NCI-H128 (cell line): Measurements from ENCODE around the gene TMEM156.

Source experiments
- DNase-seq: peaks from one replicate; lab custom pipeline; 2025; ENCODE audit not compliant: unreplicated experiment; lab: John Stamatoyannopoulos, UW

The TMEM156 gene

DNA sequence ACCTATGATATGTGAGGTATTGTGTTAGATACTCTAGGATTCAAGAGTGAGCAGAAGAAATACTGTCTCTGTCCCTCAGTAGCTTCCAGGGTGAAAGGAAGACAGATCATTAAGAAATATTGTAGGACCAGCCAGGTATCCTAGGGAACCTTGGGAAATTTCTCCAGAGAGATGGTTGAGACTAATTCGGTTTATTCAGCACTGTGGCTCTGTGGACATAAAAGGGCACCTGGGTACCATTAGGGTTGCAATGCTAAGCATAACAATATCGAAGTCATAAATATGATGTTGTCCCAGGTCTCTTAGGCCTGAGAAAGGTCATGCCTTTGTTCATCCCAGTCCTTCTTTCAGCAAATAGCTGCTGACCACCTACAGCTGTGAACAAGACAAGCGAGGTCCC, 103.6 kb downstream of the TMEM156 start:
- no peak for DNase-seq

DNA sequence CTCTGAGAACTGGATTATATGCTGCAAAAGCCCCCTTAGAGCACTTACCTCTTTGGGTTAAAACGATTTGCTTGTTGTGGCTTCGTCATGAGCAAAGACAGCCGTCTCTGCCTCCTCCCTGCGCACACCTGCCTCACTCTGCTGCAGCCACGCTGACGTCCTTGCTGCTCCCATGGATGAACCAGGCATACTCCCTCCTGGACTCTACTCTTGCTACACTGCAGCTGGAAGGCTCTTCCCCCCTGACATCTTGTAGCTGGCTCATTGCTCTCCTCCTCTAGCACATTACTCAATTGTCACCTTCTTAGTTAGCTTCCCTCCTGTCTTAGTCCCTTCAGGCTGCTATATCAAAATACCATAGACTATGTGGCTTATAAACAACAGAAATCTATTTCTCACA, 105.3 kb downstream of the TMEM156 start:
- no peak for DNase-seq

DNA sequence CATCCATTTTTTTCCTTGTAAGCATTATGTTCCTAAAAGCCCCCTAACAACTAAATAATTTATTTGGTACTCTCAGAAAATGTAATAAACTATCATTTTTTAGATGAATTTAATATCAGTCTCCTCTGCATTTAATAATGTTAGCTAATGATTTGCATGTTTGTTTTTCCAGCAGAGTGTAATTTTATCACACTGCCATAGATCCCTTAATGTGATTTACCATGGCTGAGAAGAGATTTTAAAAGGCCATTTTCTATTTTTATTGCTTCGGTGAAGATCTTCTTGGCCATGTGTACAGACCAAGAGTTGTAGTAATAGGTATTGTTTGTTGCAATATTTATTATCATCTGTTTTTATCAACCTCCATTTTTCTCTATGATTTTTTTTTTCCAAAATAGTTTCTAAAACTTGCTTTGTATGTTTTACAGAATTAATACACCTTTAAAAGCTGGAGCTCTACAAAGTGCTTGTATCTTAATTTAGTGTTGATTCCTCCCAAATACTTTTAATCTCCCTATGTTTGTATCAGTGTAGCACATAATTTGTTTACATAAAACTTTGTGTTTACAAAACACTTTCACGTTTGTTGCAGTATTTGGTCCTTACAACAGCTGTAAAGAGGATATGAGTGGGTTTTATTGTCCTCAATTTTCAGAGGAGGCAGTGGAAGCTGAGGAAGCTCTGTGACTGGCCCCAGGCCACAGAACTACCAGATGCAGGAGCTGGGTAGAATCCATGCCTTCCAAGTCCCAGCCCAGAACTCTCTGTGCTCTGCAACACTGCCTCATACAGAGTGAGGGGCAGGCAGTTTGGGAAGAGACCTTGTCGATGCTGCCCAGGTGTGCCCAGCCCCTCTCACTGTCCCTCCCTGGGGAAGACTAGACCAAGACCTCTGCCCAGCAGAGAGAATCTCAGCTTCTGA, 106.5 kb downstream of the TMEM156 start:
- no peak for DNase-seq

DNA sequence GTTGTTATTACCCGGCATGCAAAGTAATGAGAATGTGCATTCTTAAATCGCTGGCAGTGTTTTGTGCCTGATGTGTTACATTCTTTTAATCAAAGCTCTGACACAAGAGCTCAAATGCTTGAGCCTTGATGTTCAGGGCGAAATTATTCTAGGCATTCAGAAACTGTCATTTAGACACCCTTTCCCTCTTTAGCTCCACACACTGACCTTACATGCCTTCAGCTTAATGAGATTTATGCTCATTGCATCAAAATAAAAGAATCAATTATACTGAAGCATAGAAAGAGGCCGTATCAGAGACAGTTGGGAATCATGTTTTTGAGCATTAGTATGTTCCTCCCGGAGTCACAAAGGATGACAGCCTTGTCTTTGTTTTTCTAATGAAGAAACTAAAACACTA, 107.9 kb downstream of the TMEM156 start:
- DNase-seq: no peak

DNA sequence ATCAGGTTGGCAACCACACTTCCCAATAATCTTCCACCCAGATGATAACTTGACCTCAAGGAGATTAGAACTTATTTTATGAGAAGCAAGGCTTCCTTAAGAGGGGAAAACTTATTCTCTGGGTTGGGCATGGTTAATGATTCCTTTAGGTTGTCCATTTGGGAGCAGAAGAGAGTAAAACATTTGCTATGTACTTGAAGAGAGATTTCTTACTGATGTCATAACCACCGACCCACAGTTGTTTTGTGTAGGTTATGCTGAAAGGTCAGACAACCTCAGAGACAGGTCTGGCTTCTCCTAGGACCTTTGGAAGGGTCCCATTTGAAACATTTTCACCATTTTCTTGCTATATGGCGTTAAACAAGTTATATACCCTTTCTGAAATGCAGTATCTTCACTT, 108.5 kb downstream of the TMEM156 start:
- no peak for DNase-seq

DNA sequence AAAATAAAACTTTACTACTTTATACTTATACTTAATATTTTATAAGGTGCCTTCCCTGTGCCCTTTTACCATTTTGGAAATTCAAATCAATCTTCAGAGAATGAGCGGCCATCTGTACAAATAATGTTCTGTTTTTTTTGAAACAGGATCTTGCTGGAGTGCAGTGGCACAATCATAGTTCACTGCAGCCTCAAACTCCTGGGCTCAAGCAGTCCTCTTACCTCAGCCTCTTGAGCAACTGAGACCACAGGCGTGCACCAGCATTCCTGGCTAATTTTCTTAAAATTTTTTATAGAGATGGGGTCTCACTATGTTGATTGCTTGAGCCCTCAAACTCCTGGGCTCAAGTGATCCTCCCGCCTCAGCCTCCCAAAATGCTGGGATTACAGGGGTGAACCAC, 111.1 kb downstream of the TMEM156 start:
- no peak for DNase-seq

DNA sequence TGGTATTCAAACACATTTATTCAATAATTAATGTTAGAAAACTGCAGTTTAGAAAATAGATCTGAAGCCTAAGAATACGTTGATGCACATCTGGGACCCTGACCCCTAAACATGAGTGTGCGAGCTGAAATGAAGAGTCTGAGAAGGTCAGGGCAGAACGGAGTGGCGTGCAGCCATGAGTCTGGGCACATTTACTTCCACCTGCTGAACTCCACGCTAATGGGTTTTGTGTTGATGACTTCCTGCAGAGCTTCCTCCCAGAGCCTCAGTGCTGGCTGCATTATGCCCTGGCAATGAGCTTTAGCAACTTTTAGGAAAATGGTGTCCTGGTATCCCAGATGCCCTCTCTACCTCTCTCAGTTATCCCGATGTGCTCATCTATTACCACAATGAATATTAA, 111.5 kb downstream of the TMEM156 start:
- DNase-seq: no peak

DNA sequence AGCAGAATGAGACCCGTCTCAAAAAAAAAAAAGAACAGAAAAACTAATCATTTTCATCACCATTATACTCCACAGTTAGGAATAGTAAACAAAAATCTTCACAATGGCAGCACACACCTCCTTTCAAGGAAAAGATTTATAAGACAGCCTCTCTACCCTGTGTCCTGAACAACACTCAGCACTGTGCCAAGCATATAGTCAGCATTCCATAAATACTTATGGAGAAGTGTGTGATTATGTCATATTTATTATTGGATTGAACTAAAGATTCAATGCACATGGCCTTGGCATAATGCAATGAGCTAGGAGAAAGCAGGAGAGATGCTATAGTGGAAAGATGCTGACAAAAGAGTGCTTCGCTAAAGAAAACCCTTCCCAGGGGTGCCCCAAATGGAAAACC, 112.0 kb downstream of the TMEM156 start:
- no peak for DNase-seq

DNA sequence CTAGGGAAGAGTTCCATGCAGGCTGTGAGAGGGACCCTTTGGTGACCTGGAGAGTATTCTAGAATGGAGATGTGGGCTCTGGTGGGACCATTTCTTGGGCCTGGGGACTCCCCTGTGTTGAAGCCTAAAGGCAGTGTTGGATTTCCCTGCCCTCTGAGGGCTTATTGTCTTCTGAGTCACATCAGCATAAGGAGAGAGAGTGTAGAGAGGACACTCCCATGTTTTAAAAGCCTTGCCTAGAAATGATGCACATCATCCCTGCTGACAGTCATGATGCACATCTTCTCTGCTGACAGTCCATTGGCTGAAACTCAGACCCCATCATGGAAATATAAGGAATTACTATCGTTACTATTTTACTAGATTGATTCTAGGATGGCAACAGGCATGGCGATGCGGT, 112.7 kb downstream of the TMEM156 start:
- no peak for DNase-seq

DNA sequence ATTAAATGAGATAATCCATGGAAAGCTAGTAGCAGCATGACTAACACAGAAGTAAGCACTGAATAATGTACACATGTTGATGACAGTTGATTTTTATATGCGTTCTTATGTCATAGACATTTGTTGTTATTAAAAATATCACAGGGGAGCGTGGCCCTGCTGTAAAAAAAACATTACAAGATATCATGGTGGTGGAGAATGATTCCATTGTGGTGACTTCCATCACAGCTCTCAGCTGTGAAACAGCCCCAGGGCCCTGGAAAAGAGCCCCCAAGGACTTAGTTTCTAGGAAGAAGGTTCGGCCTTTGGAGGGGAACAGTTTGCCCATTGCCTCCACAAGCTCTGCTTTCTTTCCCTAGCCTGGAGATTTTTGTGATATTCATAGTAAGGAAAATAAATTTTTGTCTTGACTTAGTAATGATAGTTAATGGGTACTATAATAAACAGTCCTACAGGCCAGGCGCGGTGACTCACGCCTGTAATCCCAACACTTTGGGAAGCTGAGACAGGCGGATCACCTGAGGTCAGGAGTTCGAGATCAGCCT, 114.7 kb downstream of the TMEM156 start:
- no peak for DNase-seq
